Suprapubic skin (tissue), 4 donors: Measurements from ENCODE around the gene ABCC2.

Experiments used
- CTCF ChIP-seq, 2 donors: fragments of 200-600 bp in 1 of 2; fragments of 450-650 bp in 1 of 2; sonication (generic) in 1 of 2; IDR thresholded peaks; one replicate each; pipeline ENCODE4 v1.5.1; 2016 to 2019; ENCODE audit warnings: antibody characterized with exemption in 2 of 2, mild to moderate bottlenecking in 1 of 2, moderate library complexity in 1 of 2
- EP300 ChIP-seq: sonication (generic); formaldehyde crosslinking; IDR thresholded peaks from one replicate; pipeline ENCODE4 v1.6.1; 2017; ENCODE audit warnings: antibody characterized with exemption
- POLR2A ChIP-seq, 2 donors: fragments of 450-650 bp; IDR thresholded peaks; one replicate each; pipeline ENCODE4 v1.6.1; 2017; ENCODE audit warnings: antibody characterized with exemption in 2 of 2, mild to moderate bottlenecking in 2 of 2, moderate library complexity in 2 of 2
- POLR2AphosphoS5 ChIP-seq, 3 donors: sonication (generic); formaldehyde crosslinking; IDR thresholded peaks; one replicate each; pipeline ENCODE4 v1.6.1; 2017; ENCODE audit warnings: antibody characterized with exemption in 3 of 3

- TF ChIP-seq POLR2A (IDR thresholded peaks at IDR 0.05), result no peak
- TF ChIP-seq CTCF (IDR thresholded peaks at IDR 0.05), result no peak
- no peak for TF ChIP-seq POLR2AphosphoS5 (IDR thresholded peaks at IDR 0.05)
- no peak for TF ChIP-seq EP300
These were observed 67.8 kb downstream of the ABCC2 start for GRCh38 chr10:99850021-99850766.
